Kasumi-1 (cell line): Measurements from ENCODE around the gene TIMM13.

Experiments
- DNase-seq, 2 experiments: peaks; one replicate each; lab custom pipeline; 2025; lab: John Stamatoyannopoulos, UW

The TIMM13 gene

DNA sequence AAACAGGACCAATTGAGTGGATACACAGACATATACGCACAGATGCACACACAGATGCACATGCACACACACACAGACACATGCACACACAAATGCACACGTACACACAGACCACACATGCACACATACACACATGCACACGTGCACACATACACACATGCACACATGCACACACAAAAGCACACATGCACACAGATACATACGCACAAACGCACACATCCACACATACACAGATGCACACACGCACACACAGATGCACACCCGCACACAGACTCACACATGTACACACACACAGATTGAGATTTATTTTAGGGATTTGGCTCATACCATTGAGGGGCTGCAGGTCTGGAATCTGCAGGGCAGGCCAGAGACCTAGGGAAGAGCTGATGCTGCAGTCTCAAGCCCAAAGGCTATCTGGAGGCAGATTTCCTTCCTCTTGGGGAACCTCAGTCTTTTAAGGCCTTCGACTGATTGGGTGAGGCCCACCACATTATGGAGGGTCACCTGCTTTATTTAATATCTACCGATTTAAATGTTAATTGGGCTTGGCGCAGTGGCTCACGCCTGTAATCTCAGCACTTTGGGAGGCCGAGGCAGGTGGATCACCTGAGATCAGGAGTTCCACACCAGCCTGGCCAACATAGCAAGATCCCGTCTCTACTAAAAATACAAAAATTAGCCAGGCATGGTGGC is 44.7 kb downstream of the TIMM13 start:
- no peak for DNase-seq

DNA sequence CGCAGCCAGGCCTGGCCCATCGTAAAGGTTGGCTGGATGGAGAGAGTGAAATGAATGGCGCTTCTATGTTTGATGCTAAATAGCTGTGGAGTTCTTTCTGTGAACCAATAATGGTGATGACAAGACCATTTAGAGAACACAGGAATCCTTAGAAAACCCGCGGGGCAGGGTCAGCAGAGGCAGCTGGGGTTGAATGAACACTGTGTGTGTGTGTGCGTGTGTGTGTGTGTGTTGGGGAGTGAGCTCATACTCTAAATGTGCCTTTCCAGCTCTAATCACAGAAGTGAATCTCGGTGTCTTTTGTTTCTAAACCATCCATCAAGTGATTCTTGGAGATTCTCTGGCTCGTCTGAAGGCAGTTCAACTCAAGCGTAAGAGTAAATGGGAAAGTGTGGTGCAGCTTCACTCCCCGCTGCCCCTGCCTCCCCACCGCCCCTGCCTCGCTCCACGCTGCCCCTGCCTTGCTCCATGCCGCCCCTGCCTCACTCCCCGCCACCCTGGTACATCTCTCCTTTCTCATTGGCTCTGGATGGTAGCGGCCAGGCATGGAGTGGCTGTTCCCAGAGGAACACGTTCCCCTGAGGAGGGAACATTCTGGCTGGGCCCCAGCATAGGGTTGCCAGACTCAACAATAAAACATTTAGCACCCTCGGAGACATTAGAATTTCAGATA is 46.1 kb downstream of the TIMM13 start:
- no peak for DNase-seq

DNA sequence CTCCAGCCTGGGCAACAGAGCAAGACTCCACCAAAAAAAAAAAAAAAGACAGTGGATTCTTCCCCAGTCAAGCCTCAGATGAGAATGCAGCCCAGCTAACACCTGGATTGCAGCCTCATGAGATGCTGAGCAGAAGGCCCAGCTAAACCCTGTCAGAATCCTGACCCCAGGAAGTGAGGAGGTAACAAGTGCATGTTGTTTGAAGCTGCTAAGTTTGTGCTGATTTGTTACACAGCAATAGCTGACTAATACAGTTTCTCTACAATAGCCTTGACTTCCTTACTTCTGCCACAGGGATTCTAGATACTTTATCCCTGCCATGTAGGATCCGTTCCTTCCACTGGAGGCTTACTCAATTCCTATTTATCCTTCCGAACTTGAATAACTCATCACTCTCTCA is 46.8 kb downstream of the TIMM13 start:
- no peak for DNase-seq

DNA sequence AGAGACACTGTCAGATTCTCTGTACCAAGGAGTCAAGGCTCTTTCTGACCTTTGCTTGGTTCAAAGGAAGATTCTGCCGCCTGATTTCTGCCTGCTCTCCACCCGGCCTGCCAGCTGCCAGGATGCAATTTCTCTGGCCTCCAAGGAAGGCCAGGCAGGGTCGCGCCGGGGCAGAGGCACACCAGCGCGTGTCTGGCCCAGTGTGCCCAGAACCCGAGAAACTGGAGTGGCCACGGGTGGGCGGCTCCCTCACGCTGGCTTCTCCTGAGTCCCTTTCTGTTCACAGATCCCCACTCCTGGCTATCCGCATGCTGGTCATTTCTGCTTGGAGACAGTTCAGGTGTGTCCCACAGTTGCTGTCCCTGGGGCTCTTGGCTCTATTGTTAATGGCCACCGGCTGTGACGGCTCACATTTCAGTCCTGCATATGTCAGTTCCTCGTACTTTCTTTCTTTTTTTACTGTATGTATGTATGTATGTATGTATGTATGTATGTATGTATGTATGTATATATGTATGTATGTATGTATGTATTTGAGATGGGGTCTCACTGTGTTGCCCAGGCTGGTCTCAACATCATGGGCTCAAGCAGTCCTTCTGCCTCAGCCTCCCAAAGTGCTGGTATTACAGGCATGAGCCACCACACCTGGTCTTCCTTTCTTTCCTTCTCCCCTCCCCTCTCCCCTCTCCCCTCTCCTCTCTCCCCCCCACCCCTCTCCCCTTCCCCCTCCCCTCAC is 50.4 kb downstream of the TIMM13 start:
- no peak for DNase-seq
